HepG2 (cell line): ENCODE measurements around the gene CD300LF. TPM values are rescaled to one million over a fixed set of nuclear protein-coding genes. Genes with fewer than 3 reads are reported as not detected.

Experiments
- ATAC-seq: fragments of 200-7000 bp; cut with Tn5 transposase; 3 replicates; pipeline ENCODE4 v1.9.1; 2020; ENCODE audit warnings: mild to moderate bottlenecking, moderate library complexity
- BruUV-seq: library from RNA; stranded (reverse); fragments of 400-500 nt; replicated peaks from 2 replicates; lab custom pipeline; 2021; lab: Mats Ljungman, UMichigan
- CTCF ChIA-PET: fragments of 300-600 bp; formaldehyde crosslinking; extraction: SDS; loops from one replicate; lab custom pipeline; 2021; ENCODE audit warnings: low total read pairs, inconsistent platforms, low intra/inter-chr PET ratio; lab: Yijun Ruan, JAX
- POLR2A ChIA-PET: fragments of 350-600 bp; sonication (Branson Sonifier 250); formaldehyde crosslinking; loops from one replicate; lab custom pipeline; 2020; ENCODE audit warnings: antibody characterized with exemption, inconsistent platforms; lab: Yijun Ruan, JAX
- DNase-seq: peaks from one replicate; pipeline ENCODE4 v3.0.0-alpha.2; 2015; ENCODE audit warnings: low spot score
- FAIRE-seq: peaks from 3 replicates; lab custom pipeline; 2011; peaks lifted over from hg19 to GRCh38; lab: Jason Lieb, UNC
- H2AFZ ChIP-seq: one replicate; pipeline ENCODE4 v1.6.1; 2011; ENCODE audit warnings: low read length, inconsistent platforms
- H3K27ac ChIP-seq: fragments of 300-600 bp; 3 replicates; pipeline ENCODE4 v1.8.0; 2011; ENCODE audit warnings: mixed run types, mild to moderate bottlenecking, mixed read lengths, low read length, inconsistent platforms; ENCODE audit not compliant: insufficient read depth; ENCODE audit errors: extremely low read length
- H3K27me3 ChIP-seq, 2 experiments: fragments of 200-600 bp in 1 of 2; 2 replicates in 1 of 2; 3 replicates in 1 of 2; pipeline versions ENCODE4 v1.6.0 to v1.8.0; 2011; ENCODE audit warnings: low read length in 2 of 2, mild to moderate bottlenecking in 2 of 2, moderate library complexity in 2 of 2, inconsistent platforms in 1 of 2; ENCODE audit not compliant: insufficient read depth in 2 of 2, control insufficient read depth in 1 of 2
- H3K36me3 ChIP-seq, 2 experiments: fragments of 200-600 bp in 1 of 2; replicated peaks in 1 of 2; 2 replicates in 1 of 2; 3 replicates in 1 of 2; pipeline versions ENCODE4 v1.5.1 to v1.8.0; 2011; ENCODE audit warnings: low read length in 2 of 2, inconsistent platforms in 1 of 2; ENCODE audit not compliant: insufficient read depth in 2 of 2, control insufficient read depth in 1 of 2
- H3K4me1 ChIP-seq: 2 replicates; pipeline ENCODE4 v1.5.1; 2012; ENCODE audit warnings: low read length, inconsistent platforms; ENCODE audit not compliant: insufficient read depth
- H3K4me2 ChIP-seq: 2 replicates; pipeline ENCODE4 v1.6.0; 2011; ENCODE audit warnings: low read depth, low read length, inconsistent platforms
- H3K4me3 ChIP-seq, 3 experiments: fragments of 200-600 bp in 1 of 3; sonication (generic), shearing (Covaris generic) in 1 of 3; replicated peaks in 1 of 3; 2 replicates each; pipeline ENCODE4 v1.5.1; 2011 to 2016; ENCODE audit warnings: low read length in 3 of 3, inconsistent platforms in 2 of 3, low read depth in 2 of 3, mild to moderate bottlenecking in 2 of 3, control low read depth in 1 of 3, mixed read lengths in 1 of 3; ENCODE audit not compliant: insufficient read depth in 1 of 3
- H3K79me2 ChIP-seq: one replicate; pipeline ENCODE4 v1.6.1; 2011; ENCODE audit warnings: low read length, inconsistent platforms; ENCODE audit not compliant: insufficient read depth
- H3K9ac ChIP-seq: 2 replicates; pipeline ENCODE4 v1.6.0; 2011; ENCODE audit warnings: mild to moderate bottlenecking, low read depth, low read length, inconsistent platforms; ENCODE audit not compliant: insufficient read depth
- H3K9me3 ChIP-seq: 2 replicates; pipeline ENCODE4 v1.5.1; 2012; ENCODE audit warnings: mild to moderate bottlenecking, low read length
- H4K20me1 ChIP-seq: 2 replicates; pipeline ENCODE4 v1.6.0; 2011; ENCODE audit warnings: inconsistent platforms, mild to moderate bottlenecking, low read length, moderate library complexity; ENCODE audit not compliant: insufficient read depth
- BRD4 ChIP-seq: sonication (generic); formaldehyde crosslinking; IDR thresholded peaks from 2 replicates; pipeline ENCODE4 v1.4.0; 2020; ENCODE audit warnings: missing genetic modification reagents
- FOXO1 ChIP-seq: sonication (generic); formaldehyde crosslinking; IDR thresholded peaks from 2 replicates; pipeline ENCODE4 v1.4.0; 2020; ENCODE audit warnings: missing genetic modification reagents
- HDAC1 ChIP-seq: sonication (generic); formaldehyde crosslinking; IDR thresholded peaks from 2 replicates; pipeline ENCODE4 v1.5.1; 2020; ENCODE audit warnings: mild to moderate bottlenecking, missing genetic modification reagents
- KDM2A ChIP-seq: sonication (generic); formaldehyde crosslinking; IDR thresholded peaks from 2 replicates; pipeline ENCODE4 v1.4.0; 2020; ENCODE audit warnings: low read depth, missing genetic modification reagents, borderline replicate concordance
- MAFG ChIP-seq: sonication (generic); formaldehyde crosslinking; IDR thresholded peaks from 2 replicates; pipeline ENCODE4 v1.5.1; 2020; ENCODE audit warnings: mild to moderate bottlenecking, missing genetic modification reagents
- MED13 ChIP-seq: sonication (generic); formaldehyde crosslinking; IDR thresholded peaks from 2 replicates; pipeline ENCODE4 v1.5.0; 2020; ENCODE audit warnings: missing genetic modification reagents
- RARG ChIP-seq: sonication (generic); formaldehyde crosslinking; IDR thresholded peaks from 2 replicates; pipeline ENCODE4 v1.4.0; 2020; ENCODE audit warnings: low read depth, mild to moderate bottlenecking, missing genetic modification reagents
- RFX3 ChIP-seq: IDR thresholded peaks from 2 replicates; pipeline ENCODE4 v1.6.1; 2016; ENCODE audit warnings: missing biosample characterization, missing genetic modification reagents
- ZNF12 ChIP-seq: sonication (generic); formaldehyde crosslinking; IDR thresholded peaks from 2 replicates; pipeline ENCODE4 v1.5.0; 2020; ENCODE audit warnings: missing genetic modification reagents
- ZNF263 ChIP-seq: sonication (generic); formaldehyde crosslinking; IDR thresholded peaks from 2 replicates; pipeline ENCODE4 v1.4.0; 2020; ENCODE audit warnings: missing genetic modification reagents
- ZNF430 ChIP-seq: sonication (generic); formaldehyde crosslinking; IDR thresholded peaks from 2 replicates; pipeline ENCODE4 v1.9.0; 2021; ENCODE audit warnings: mild to moderate bottlenecking, missing genetic modification reagents
- ZNF510 ChIP-seq: sonication (generic); formaldehyde crosslinking; IDR thresholded peaks from 2 replicates; pipeline ENCODE4 v1.4.0; 2020; ENCODE audit warnings: low read depth, mild to moderate bottlenecking, missing genetic modification reagents
- WGBS: methylation state at CpG from one replicate; pipeline ENCODE4 v1.1.6; 2017; ENCODE audit warnings: low lambda C conversion rate; 5-methylcytosine and 5-hydroxymethylcytosine counted together
- in situ Hi-C: cut with HindIII; loops from 2 replicates; pipeline ENCODE4 v1.10.0; 2017; ENCODE audit warnings: low pct_unique_long_range_greater_than_20kb; ENCODE audit not compliant: extremely low pct_ligation_motif_present
- intact Hi-C: fragments of 100-400 bp; cut with micrococcal nuclease; formaldehyde crosslinking; loops from one replicate; pipeline ENCODE4 v1.10.0; 2022; ENCODE audit not compliant: unreplicated experiment
- polyA plus RNA-seq, 8 experiments: library from polyadenylated mRNA; depleted of rRNA in 3 of 8; stranded (reverse) in 7 of 8; unstranded in 1 of 8; fragments of >200 nt; fragmentation: Illumina TruSeq in 4 of 8; extraction: Trizol in 4 of 8; gene quantifications; 2 replicates each; pipeline versions ENCODE4 v1.2.1 to v1.2.3, GENCODE V29; 2011 to 2016; ENCODE audit warnings: low read depth in 4 of 8, missing spikeins in 1 of 8, mixed read lengths in 1 of 8; ENCODE audit not compliant: insufficient read depth in 1 of 8
- total RNA-seq, 5 experiments: library from RNA; depleted of rRNA; stranded (reverse); fragments of >200 nt; fragmentation: Illumina TruSeq; extraction: Trizol; gene quantifications; 2 replicates each; pipeline ENCODE4 v1.2.3, GENCODE V29; 2016; ENCODE audit warnings: low read depth in 1 of 5
- TF ChIP-seq, protein P1 (sequence below): IDR thresholded peaks from 2 replicates; pipeline ENCODE4 v1.6.1; 2016; ENCODE audit warnings: mild to moderate bottlenecking
- TF ChIP-seq, protein P2 (sequence below): sonication (generic); formaldehyde crosslinking; IDR thresholded peaks from 2 replicates; pipeline ENCODE4 v1.8.0; 2022; ENCODE audit warnings: mild to moderate bottlenecking, missing genetic modification reagents; ENCODE audit not compliant: insufficient replicate concordance
- TF ChIP-seq, protein P3 (sequence below): IDR thresholded peaks from 2 replicates; pipeline ENCODE4 v1.6.1; 2016
- TF ChIP-seq, protein P4 (sequence below): IDR thresholded peaks from 2 replicates; pipeline ENCODE4 v1.6.1; 2016; ENCODE audit warnings: missing genetic modification reagents, missing compliant biosample characterization
- TF ChIP-seq, protein P5 (sequence below): sonication (generic); formaldehyde crosslinking; IDR thresholded peaks from 2 replicates; pipeline ENCODE4 v1.4.0; 2020; ENCODE audit warnings: mild to moderate bottlenecking, missing genetic modification reagents
- TF ChIP-seq, protein P6 (sequence below): sonication (generic); formaldehyde crosslinking; IDR thresholded peaks from 2 replicates; pipeline ENCODE4 v1.5.1; 2020; ENCODE audit warnings: missing genetic modification reagents, mild to moderate bottlenecking, borderline replicate concordance
- TF ChIP-seq, protein P7 (sequence below): sonication (generic); formaldehyde crosslinking; IDR thresholded peaks from 2 replicates; pipeline ENCODE4 v1.5.0; 2020; ENCODE audit warnings: missing genetic modification reagents

The CD300LF gene
- total and polyA plus RNA-seq, 2 of the 13 experiments (the other 11 are each of a cell fraction or from before 2014, with no cell fraction given) = not detected

DNA sequence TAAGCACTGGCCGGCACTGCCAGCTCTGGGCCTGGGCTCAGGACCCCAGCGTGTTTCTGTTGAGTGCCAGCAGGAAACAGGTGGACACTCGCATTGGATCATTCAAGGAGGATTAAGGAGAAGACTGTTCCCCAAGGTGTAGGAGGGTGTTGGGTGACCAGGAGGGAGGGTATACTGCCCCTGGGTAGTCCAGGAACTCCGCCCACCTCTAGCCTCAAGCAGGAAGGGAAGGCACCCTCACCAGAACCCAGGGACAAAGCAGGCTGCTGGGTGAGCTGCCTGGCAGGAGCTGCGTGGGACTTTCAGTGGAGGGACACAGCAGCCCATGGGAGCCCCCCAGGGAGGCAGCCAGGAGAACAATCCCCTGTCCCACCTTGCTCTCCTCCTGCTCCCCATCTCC lies 16.6 kb upstream of the CD300LF start:
- no peaks in the 10 kb centered on the region for H3K79me2 ChIP-seq
- intact Hi-C loops (no loop called here), in situ Hi-C loops (no loop called here)
- ATAC-seq = no peak
- peaks cover 9% of the 10 kb centered on the region; the same call in 1 of the 2 replicates for H3K9me3 ChIP-seq
- H3K4me2 ChIP-seq = no peak overlapping the region
- no peak overlapping the region for H3K4me3 ChIP-seq
- no peak overlapping the region for H2AFZ ChIP-seq
- CTCF ChIA-PET = no interaction called here
- TF ChIP-seq, protein P1, sequence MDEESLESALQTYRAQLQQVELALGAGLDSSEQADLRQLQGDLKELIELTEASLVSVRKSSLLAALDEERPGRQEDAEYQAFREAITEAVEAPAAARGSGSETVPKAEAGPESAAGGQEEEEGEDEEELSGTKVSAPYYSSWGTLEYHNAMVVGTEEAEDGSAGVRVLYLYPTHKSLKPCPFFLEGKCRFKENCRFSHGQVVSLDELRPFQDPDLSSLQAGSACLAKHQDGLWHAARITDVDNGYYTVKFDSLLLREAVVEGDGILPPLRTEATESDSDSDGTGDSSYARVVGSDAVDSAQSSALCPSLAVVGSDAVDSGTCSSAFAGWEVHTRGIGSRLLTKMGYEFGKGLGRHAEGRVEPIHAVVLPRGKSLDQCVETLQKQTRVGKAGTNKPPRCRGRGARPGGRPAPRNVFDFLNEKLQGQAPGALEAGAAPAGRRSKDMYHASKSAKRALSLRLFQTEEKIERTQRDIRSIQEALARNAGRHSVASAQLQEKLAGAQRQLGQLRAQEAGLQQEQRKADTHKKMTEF (CRISPR knock-in tag) = no peak
- TF ChIP-seq RARG (CRISPR knock-in tag) (no peak), HDAC1 (CRISPR knock-in tag) (no peak), FOXO1 (CRISPR knock-in tag) (no peak), ZNF510 (CRISPR knock-in tag) (no peak), BRD4 (CRISPR knock-in tag) (no peak), ZNF12 (CRISPR knock-in tag) (no peak), RFX3 (CRISPR knock-in tag) (no peak), KDM2A (CRISPR knock-in tag) (no peak), ZNF263 (CRISPR knock-in tag) (no peak), MED13 (CRISPR knock-in tag) (no peak), MAFG (no peak), ZNF430 (CRISPR knock-in tag) (no peak)
- TF ChIP-seq, protein P2, sequence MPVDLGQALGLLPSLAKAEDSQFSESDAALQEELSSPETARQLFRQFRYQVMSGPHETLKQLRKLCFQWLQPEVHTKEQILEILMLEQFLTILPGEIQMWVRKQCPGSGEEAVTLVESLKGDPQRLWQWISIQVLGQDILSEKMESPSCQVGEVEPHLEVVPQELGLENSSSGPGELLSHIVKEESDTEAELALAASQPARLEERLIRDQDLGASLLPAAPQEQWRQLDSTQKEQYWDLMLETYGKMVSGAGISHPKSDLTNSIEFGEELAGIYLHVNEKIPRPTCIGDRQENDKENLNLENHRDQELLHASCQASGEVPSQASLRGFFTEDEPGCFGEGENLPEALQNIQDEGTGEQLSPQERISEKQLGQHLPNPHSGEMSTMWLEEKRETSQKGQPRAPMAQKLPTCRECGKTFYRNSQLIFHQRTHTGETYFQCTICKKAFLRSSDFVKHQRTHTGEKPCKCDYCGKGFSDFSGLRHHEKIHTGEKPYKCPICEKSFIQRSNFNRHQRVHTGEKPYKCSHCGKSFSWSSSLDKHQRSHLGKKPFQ (CRISPR knock-in tag) = no peak
- TF ChIP-seq, protein P3, sequence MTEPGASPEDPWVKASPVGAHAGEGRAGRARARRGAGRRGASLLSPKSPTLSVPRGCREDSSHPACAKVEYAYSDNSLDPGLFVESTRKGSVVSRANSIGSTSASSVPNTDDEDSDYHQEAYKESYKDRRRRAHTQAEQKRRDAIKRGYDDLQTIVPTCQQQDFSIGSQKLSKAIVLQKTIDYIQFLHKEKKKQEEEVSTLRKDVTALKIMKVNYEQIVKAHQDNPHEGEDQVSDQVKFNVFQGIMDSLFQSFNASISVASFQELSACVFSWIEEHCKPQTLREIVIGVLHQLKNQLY = no peak
- TF ChIP-seq, protein P4, sequence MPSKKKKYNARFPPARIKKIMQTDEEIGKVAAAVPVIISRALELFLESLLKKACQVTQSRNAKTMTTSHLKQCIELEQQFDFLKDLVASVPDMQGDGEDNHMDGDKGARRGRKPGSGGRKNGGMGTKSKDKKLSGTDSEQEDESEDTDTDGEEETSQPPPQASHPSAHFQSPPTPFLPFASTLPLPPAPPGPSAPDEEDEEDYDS = no peak
- TF ChIP-seq, protein P5, sequence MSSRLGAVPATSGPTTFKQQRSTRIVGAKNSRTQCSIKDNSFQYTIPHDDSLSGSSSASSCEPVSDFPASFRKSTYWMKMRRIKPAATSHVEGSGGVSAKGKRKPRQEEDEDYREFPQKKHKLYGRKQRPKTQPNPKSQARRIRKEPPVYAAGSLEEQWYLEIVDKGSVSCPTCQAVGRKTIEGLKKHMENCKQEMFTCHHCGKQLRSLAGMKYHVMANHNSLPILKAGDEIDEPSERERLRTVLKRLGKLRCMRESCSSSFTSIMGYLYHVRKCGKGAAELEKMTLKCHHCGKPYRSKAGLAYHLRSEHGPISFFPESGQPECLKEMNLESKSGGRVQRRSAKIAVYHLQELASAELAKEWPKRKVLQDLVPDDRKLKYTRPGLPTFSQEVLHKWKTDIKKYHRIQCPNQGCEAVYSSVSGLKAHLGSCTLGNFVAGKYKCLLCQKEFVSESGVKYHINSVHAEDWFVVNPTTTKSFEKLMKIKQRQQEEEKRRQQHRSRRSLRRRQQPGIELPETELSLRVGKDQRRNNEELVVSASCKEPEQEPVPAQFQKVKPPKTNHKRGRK (CRISPR knock-in tag) = no peak
- TF ChIP-seq, protein P6, sequence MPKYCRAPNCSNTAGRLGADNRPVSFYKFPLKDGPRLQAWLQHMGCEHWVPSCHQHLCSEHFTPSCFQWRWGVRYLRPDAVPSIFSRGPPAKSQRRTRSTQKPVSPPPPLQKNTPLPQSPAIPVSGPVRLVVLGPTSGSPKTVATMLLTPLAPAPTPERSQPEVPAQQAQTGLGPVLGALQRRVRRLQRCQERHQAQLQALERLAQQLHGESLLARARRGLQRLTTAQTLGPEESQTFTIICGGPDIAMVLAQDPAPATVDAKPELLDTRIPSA (CRISPR knock-in tag) = no peak
- TF ChIP-seq, protein P7, sequence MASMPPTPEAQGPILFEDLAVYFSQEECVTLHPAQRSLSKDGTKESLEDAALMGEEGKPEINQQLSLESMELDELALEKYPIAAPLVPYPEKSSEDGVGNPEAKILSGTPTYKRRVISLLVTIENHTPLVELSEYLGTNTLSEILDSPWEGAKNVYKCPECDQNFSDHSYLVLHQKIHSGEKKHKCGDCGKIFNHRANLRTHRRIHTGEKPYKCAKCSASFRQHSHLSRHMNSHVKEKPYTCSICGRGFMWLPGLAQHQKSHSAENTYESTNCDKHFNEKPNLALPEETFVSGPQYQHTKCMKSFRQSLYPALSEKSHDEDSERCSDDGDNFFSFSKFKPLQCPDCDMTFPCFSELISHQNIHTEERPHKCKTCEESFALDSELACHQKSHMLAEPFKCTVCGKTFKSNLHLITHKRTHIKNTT = no peak
- no peaks in the 10 kb centered on the region for H4K20me1 ChIP-seq
- no peak overlapping the region for H3K27ac ChIP-seq
- H3K9ac ChIP-seq = no peak overlapping the region
- no peaks in the 10 kb centered on the region for H3K4me1 ChIP-seq
- no peaks in the 10 kb centered on the region for H3K36me3 ChIP-seq
- peaks cover 5 to 32% of the 10 kb centered on the region in 2 experiments; a peak in 4 of 5 replicates for H3K27me3 ChIP-seq
- no peak for FAIRE-seq
- DNase-seq = no peak
- no TSS peak for BruUV-seq
- 40% methylated on average over 5 of the region's 5 CpGs for WGBS
- POLR2A ChIA-PET = no interaction called here
